ENCODE data around the gene RRAS2. TPM values are rescaled to one million over a fixed set of nuclear protein-coding genes. Genes with fewer than 3 reads are reported as not detected.

The RRAS2 gene
- total RNA-seq, 1 experiment from 2014 or later: 164 TPM

GRCh38 chr11:14369598-14369997 is 10.6 kb upstream of the RRAS2 start:
- ChIA-PET POLR2A (no interaction called here), CTCF (interaction anchor here (1.4 to 3.1 kb wide), 3 partner anchors 44 to 68 kb away, joined by 4 to 17 read pairs (median 7); no protein-coding TSS in a partner anchor)

More at GRCh38 chr11:14369598-14369997, 10.6 kb upstream of the RRAS2 start:
- no peak for DNase-seq (ENCODE audit: low spot score)
- Mint-ChIP-seq H3K4me1 (peaks cover 11% of the 10 kb centered on the region), H3K27me3 (ENCODE audit: low read depth) (peaks cover 2% of the 10 kb centered on the region), H3K4me3 (no peak overlapping the region), H3K36me3 (no peaks in the 10 kb centered on the region), H3K9me3 (no peaks in the 10 kb centered on the region), H3K27ac (no peak overlapping the region)
- no peak for ATAC-seq
- no peak for TF ChIP-seq SMAD3 (CRISPR knock-in tag; IDR thresholded peaks at IDR 0.05; ENCODE audit: borderline replicate concordance)
- no peak for TF ChIP-seq NR2C2 (CRISPR knock-in tag; IDR thresholded peaks at IDR 0.05)
- no peak for TF ChIP-seq HMGXB4 (CRISPR knock-in tag; IDR thresholded peaks at IDR 0.05)
- no peak for TF ChIP-seq NFYB (CRISPR knock-in tag; conservative IDR thresholded peaks at IDR 0.05; ENCODE audit: low read depth)
- no peak for TF ChIP-seq USF1 (CRISPR knock-in tag; IDR thresholded peaks at IDR 0.05)
- TF ChIP-seq IRF1 (CRISPR knock-in tag; IDR thresholded peaks at IDR 0.05): no peak
- TF ChIP-seq FOXP4 (CRISPR knock-in tag; IDR thresholded peaks at IDR 0.05): no peak
- TF ChIP-seq ZNF281 (CRISPR knock-in tag; IDR thresholded peaks at IDR 0.05): no peak
- TF ChIP-seq ZNF232 (CRISPR knock-in tag; IDR thresholded peaks at IDR 0.05): no peak
- TF ChIP-seq GABPB1 (CRISPR knock-in tag; IDR thresholded peaks at IDR 0.05): no peak
- TF ChIP-seq ATF6 (CRISPR knock-in tag; IDR thresholded peaks at IDR 0.05): no peak

Measured in WTC11 (cell line).